ENCODE results near the gene NCOA5. TPM values are rescaled to one million over a fixed set of nuclear protein-coding genes. Genes with fewer than 3 reads are reported as not detected.

NCOA5 gene
- total RNA-seq, 1 experiment from 2014 or later: 17.4 TPM

GRCh38 chr20:46062621-46063020 lies 27.1 kb downstream of the NCOA5 start:
- no peak for DNase-seq (ENCODE audit: low spot score)

DNA sequence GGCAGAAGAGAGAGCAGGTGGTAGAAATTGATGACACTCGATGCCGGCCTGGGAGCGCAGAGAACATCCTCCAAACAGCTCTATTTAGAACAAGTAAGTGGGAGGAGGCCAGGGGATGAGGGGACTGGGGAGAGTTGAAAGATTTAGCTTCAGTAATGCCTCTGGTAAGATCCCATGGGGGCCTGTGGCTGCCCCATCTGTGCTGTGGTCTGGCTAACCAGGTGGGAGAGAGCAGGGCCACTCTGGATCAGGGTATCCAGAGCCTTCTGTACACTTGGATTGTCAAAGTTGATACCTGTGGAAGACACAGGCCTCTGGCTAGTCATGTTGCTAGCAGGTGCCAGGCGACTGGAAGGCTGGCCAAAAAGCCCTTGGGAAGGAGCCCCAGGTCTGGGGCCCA lies 27.6 kb downstream of the NCOA5 start:
- DNase-seq (ENCODE audit: low spot score): no peak

DNA sequence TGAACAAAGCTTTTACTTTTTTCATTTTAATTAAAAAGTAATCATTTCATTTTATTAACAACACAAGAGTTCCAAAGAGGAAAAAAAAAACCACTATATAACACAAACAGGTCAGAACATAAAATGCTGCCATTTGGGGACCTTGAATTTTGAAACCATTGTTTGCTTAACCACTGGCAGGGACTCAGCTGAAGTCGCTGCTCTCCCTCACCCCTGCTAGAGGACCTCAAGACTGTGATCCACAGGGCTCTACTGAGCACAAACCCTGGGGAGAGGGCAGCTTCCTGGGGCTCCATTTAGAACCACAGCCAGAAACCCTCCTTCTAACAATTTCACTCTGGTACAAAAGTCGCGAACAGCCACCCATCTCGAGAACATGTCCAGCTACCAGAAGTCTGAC lies 28.8 kb downstream of the NCOA5 start:
- no peak for DNase-seq (ENCODE audit: low spot score)

DNA sequence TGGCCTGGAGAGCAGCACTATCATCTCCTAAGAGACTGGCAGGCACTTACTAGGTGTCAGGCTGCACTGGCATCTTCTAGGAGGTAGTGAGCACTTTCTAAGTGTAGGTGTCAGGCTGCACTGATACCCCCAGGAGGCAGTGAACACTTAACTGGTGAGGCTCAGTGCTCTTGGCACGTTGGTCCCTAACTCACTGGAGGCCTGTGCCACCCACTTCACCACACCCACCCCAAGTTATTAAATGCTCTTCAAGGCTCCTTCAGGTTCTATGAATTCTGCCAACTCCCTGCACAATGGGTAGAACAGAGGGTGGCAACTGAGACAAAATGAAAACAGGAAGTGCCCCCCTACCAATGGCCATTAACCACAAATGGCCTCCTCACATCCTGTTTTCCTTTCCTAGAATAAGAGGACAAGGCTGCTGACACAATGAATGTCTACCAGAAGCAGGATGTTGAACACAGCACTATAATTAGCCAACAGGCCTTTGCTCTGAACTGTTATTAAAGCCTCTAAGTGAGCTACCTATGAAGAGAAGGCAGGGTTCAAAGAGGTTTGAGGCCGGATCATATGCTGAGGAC lies 29.4 kb downstream of the NCOA5 start:
- DNase-seq (ENCODE audit: low spot score): no peak

GRCh38 chr20:46058599-46059281 lies 31.0 kb downstream of the NCOA5 start:
- no peak for DNase-seq (ENCODE audit: low spot score)

GRCh38 chr20:46057856-46058598 lies 31.7 kb downstream of the NCOA5 start:
- no peak for DNase-seq (ENCODE audit: low spot score)

DNA sequence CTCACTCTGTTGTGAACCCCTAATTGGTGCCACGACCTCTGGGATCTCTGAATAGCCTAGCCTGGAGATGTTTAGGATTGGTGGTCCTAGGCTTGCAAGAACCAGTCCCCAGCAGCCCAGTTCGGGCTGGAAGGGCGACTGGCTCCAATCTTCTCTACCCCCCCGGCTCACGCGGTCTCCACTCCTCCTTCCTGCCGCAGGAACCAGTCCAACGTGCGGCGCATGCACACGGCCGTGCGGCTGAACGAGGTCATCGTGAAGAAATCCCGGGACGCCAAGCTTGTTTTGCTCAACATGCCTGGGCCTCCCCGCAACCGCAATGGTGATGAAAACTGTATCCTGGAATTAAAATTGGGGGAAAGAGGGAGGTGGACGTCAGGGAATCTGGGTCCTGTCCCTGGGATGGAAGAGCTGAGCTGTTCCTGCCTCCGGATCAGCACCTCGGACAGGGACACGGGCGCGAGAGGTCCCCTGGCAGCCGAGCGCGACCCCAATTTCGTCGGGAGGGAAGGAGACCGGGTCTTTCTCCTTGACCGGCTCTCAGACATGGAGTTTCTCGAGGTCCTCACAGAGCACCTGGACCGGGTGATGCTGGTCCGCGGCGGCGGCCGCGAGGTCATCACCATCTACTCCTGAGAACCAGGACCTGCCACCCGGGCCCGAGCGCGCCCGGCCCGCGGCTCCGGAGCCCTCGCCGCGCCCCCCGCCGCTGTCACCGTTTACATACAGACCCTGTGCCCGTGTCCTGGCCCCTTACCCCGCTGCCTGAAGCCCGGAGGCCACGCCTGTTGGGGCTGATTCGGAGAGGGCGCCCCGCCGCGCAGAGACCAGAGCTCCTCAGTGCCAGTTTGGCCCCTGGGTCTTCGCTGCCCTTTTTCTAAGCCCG lies 32.5 kb downstream of the NCOA5 start:
- no peak for DNase-seq (ENCODE audit: low spot score)

DNA sequence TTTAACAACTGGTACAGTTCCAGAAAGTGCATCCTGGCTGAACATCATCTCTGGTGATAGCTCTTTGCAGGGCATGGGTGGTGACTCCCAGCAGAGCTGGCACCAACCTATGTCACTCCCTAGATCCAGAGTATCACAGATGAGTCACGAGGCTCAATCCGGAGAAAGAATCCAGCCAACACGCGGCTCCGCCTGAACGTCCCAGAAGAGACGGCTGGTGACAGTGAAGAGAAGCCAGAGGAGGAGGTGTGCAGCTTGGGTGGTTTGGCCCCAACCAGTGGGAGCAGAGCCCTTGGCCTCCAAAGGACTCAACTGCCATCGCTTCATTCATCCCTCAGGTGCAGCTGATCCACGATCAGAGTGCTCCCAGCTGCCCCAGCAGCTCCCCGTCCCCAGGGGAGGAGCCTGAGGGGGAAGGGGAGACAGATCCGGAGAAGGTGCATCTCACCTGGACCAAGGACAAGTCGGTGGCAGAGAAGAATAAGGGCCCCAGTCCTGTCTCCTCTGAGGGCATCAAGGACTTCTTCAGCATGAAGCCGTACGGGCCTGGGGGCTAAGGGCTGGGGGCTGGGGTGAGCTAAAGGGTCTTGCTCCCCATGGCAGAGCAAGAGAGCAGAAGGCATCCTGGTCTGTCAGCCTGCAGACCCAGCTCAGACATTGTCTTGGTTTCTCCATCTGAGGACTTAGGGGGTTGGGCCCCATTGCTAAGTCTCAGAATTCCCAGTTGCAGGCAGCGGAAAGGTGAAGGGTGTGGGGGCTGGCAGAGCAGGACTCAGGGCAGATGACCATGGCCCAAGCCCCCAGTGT lies 33.5 kb downstream of the NCOA5 start:
- DNase-seq (ENCODE audit: low spot score): no peak

DNA sequence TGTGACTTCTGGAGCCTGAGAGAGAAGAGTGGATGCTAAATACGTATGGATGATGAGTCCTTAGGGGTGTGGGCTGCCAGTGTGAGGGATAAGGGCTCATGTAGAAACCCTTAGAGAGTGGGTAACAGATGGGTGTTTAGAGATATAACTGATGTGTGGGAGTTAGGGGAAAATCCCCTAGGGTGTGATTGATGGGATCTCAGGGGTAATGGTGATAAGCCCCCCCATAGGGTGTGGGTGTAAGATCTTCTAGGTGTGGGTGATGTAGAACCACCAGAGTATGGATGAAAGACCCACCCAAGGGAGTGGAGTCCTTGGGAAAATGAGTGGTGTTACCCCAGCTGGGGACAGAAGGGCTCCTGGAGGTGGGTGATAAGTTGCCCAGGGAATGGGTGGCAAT lies 34.5 kb downstream of the NCOA5 start:
- no peak for DNase-seq (ENCODE audit: low spot score)

GRCh38 chr20:46054606-46055005 lies 35.2 kb downstream of the NCOA5 start:
- no peak for DNase-seq (ENCODE audit: low spot score)

DNA sequence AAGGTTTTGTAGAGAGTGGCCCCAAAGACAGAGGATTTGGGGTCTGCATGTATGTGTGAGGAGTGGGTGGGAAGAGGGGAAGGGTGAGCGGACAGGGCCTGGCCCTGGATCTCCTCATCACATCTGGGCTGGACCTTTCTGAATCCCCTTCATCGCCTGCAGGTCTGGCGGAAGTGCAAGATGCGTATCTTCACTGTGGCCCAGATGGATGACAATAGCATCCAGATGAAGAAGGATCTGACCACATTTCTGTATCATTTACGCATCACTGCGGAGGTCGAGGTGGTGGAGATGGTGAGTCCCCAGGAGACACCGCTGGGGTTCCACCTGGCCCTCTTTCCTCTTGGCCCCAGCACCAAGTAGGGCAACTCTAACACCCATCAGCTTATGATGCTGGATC lies 36.3 kb downstream of the NCOA5 start:
- DNase-seq (ENCODE audit: low spot score): no peak

GRCh38 chr20:46051556-46052308 lies 38.0 kb downstream of the NCOA5 start:
- DNase-seq (ENCODE audit: low spot score): no peak

GRCh38 chr20:46050885-46051284 lies 38.9 kb downstream of the NCOA5 start:
- DNase-seq (ENCODE audit: low spot score): no peak

DNA sequence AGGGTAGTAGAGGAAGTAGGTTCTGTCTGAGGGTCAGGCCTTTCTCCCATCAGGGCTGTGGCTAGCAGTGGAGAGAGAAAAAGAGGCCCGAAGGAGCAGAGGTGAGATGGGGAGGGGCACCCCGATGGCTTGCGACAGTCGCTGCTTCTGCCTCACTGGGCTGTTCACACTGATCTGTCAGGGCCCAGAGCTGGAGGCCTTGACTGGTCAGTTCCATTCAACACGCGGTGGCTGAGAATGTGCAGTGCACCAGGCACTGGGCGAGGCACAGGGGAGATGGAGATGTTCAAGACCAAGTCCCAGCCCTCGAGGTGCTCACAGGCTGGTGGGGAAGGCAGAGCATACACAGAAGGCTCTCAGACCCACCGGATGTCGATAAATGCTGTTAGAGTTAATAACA lies 39.3 kb downstream of the NCOA5 start:
- DNase-seq (ENCODE audit: low spot score): no peak

- DNase-seq (ENCODE audit: low spot score): no peak
Measured at GRCh38 chr20:46049815-46050214, 39.9 kb downstream of the NCOA5 start.

GRCh38 chr20:46049190-46049589 lies 40.6 kb downstream of the NCOA5 start:
- no peak for DNase-seq (ENCODE audit: low spot score)

GRCh38 chr20:46047821-46048220 lies 41.9 kb downstream of the NCOA5 start:
- no peak for DNase-seq (ENCODE audit: low spot score)

DNA sequence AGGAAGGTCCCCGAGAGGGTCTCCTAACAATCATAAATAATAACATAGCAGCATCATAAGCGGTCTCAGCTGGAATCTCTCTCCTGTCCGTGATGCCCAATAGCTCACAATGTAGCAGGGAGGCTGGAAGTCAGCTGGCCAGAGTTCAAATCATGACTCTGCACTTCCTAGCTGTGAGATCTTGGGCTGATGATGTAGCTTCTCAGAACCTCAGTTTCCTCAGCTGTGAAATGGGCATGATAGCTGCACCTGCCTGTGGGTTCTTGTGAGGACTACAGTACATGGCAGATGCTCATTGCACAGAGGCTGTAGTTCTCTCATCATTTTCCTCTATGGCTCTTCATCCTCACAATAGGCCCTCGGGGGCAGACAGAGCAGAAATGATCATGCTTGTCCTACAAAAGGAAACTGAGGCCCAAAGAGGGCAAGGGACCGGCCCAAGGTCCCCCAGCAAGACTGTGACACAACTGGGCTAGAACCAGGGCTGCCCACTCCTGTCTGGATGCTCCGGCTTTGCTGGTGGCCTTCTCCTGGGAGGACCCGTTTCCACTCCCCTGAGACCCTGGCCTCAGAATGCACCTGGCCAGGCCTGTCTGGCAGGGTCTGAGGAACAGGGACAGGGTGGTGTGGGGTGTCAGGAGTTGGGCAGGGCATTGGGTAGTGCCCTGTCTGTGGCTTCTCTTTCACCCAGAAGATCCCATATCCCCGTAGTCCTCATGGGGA lies 43.0 kb downstream of the NCOA5 start:
- no peak for DNase-seq (ENCODE audit: low spot score)

- DNase-seq (ENCODE audit: low spot score): no peak
Measured at GRCh38 chr20:46044896-46045295, 44.9 kb downstream of the NCOA5 start.

GRCh38 chr20:46043556-46043955 lies 46.2 kb downstream of the NCOA5 start:
- DNase-seq (ENCODE audit: low spot score): no peak
